ENCODE data around the gene ACVRL1. TPM values are rescaled to one million over a fixed set of nuclear protein-coding genes. Genes with fewer than 3 reads are reported as not detected.

Gene ACVRL1
- total RNA-seq, 1 experiment from 2014 or later, result 0.98 TPM

GRCh38 chr12:51924551-51925319, 17.4 kb downstream of the ACVRL1 start (continued):
- TF ChIP-seq ZNF532 (CRISPR knock-in tag; IDR thresholded peaks at IDR 0.05; ENCODE audit: borderline replicate concordance) (no peak), GRHL2 (CRISPR knock-in tag; IDR thresholded peaks at IDR 0.05; ENCODE audit: insufficient replicate concordance, severe bottlenecking) (no peak), ZNF281 (CRISPR knock-in tag; IDR thresholded peaks at IDR 0.05) (no peak), USF1 (CRISPR knock-in tag; IDR thresholded peaks at IDR 0.05) (no peak), ZNF512 (CRISPR knock-in tag; IDR thresholded peaks at IDR 0.05; ENCODE audit: borderline replicate concordance) (no peak), AFF4 (CRISPR knock-in tag; IDR thresholded peaks at IDR 0.05; ENCODE audit: borderline replicate concordance) (no peak), FOXJ3 (CRISPR knock-in tag; IDR thresholded peaks at IDR 0.05; ENCODE audit: borderline replicate concordance) (no peak)

- ChIA-PET POLR2A (no interaction called here), CTCF (interaction anchor here (1.1 to 5.2 kb wide), 3 partner anchors 13 to 31 kb away, joined by 4 to 143 read pairs (median 18); no protein-coding TSS in a partner anchor)
- H3K27me3 Mint-ChIP-seq (ENCODE audit: low read depth), result peaks cover 19% of the 10 kb centered on the region
- H3K9me3 Mint-ChIP-seq, result no peaks in the 10 kb centered on the region
- H3K4me1 Mint-ChIP-seq, result peaks cover 23% of the 10 kb centered on the region
- no peak overlapping the region for H3K4me3 Mint-ChIP-seq
- ATAC-seq (no peak), DNase-seq (ENCODE audit: low spot score) (no peak)
- no peaks in the 10 kb centered on the region for H3K36me3 Mint-ChIP-seq
- H3K27ac Mint-ChIP-seq, result no peak overlapping the region
- TF ChIP-seq MAX (CRISPR knock-in tag; IDR thresholded peaks at IDR 0.05) (no peak), USF2 (CRISPR knock-in tag; IDR thresholded peaks at IDR 0.05) (no peak), GABPB1 (CRISPR knock-in tag; IDR thresholded peaks at IDR 0.05) (no peak), TEAD4 (CRISPR knock-in tag; IDR thresholded peaks at IDR 0.05) (no peak), IRF1 (CRISPR knock-in tag; IDR thresholded peaks at IDR 0.05) (no peak), ETV6 (CRISPR knock-in tag; IDR thresholded peaks at IDR 0.05) (no peak), NR3C1 (CRISPR knock-in tag; conservative IDR thresholded peaks at IDR 0.05; ENCODE audit: low read depth) (no peak), OVOL2 (CRISPR knock-in tag; IDR thresholded peaks at IDR 0.05; ENCODE audit: borderline replicate concordance) (no peak), E2F5 (CRISPR knock-in tag; IDR thresholded peaks at IDR 0.05) (no peak), NFE2L1 (CRISPR knock-in tag; IDR thresholded peaks at IDR 0.05) (no peak)
Measured at GRCh38 chr12:51925346-51926063, 18.2 kb downstream of the ACVRL1 start.

Data from WTC11 (cell line).